Measurements from ENCODE around the gene MAMDC2.

MAMDC2 gene

GRCh38 chr9:70065572-70065971 lies 21.9 kb downstream of the MAMDC2 start:
- no peak for DNase-seq

- DNase-seq: no peak
Observed at GRCh38 chr9:70066418-70066817, 22.8 kb downstream of the MAMDC2 start.

GRCh38 chr9:70066874-70067273 lies 23.2 kb downstream of the MAMDC2 start:
- no peak for DNase-seq

- no peak for DNase-seq
Observed at GRCh38 chr9:70069704-70070103, 26.1 kb downstream of the MAMDC2 start.

- DNase-seq: no peak
Observed at GRCh38 chr9:70073193-70073592, 29.5 kb downstream of the MAMDC2 start.

- DNase-seq: no peak
Observed at GRCh38 chr9:70073756-70074155, 30.1 kb downstream of the MAMDC2 start.

- no peak for DNase-seq
Observed at GRCh38 chr9:70076678-70077077, 33.0 kb downstream of the MAMDC2 start.

GRCh38 chr9:70079417-70080037 lies 35.9 kb downstream of the MAMDC2 start:
- DNase-seq: no peak

- DNase-seq: peak; percentile 64
Observed at GRCh38 chr9:70080481-70081119, 37.0 kb downstream of the MAMDC2 start.

- DNase-seq: no peak
Observed at GRCh38 chr9:70081120-70081495, 37.5 kb downstream of the MAMDC2 start.

GRCh38 chr9:70083429-70083828 lies 39.8 kb downstream of the MAMDC2 start:
- no peak for DNase-seq

GRCh38 chr9:70085241-70085640 lies 41.6 kb downstream of the MAMDC2 start:
- DNase-seq: no peak

GRCh38 chr9:70091103-70091502 lies 47.5 kb downstream of the MAMDC2 start:
- DNase-seq: no peak

- no peak for DNase-seq
Observed at GRCh38 chr9:70091572-70091971, 47.9 kb downstream of the MAMDC2 start.

- no peak for DNase-seq
Observed at GRCh38 chr9:70092190-70092589, 48.5 kb downstream of the MAMDC2 start.

GRCh38 chr9:70093095-70093494 lies 49.4 kb downstream of the MAMDC2 start:
- no peak for DNase-seq

GRCh38 chr9:70093944-70094343 lies 50.3 kb downstream of the MAMDC2 start:
- DNase-seq: no peak

- DNase-seq: no peak
Observed at GRCh38 chr9:70094747-70095146, 51.1 kb downstream of the MAMDC2 start.

GRCh38 chr9:70097187-70097586 lies 53.5 kb downstream of the MAMDC2 start:
- DNase-seq: no peak

GRCh38 chr9:70100362-70100761 lies 56.7 kb downstream of the MAMDC2 start:
- no peak for DNase-seq

- DNase-seq: no peak
Observed at GRCh38 chr9:70101265-70101664, 57.6 kb downstream of the MAMDC2 start.

GRCh38 chr9:70105147-70105546 lies 61.5 kb downstream of the MAMDC2 start:
- no peak for DNase-seq

- DNase-seq: no peak
Observed at GRCh38 chr9:70106571-70106970, 62.9 kb downstream of the MAMDC2 start.

GRCh38 chr9:70107558-70107957 lies 63.9 kb downstream of the MAMDC2 start:
- DNase-seq: no peak

GRCh38 chr9:70108181-70108580 lies 64.5 kb downstream of the MAMDC2 start:
- DNase-seq: no peak

Measured in right forelimb (tissue), 1 donor.